Fibroblast of pulmonary artery (primary cell): ENCODE measurements around the gene CACNA1C.

Source experiments
- DNase-seq: peaks from one replicate; pipeline ENCODE4 v3.0.0-alpha.2; 2010; ENCODE audit warnings: low read depth
- H3K4me3 ChIP-seq: replicated peaks from 2 replicates; pipeline ENCODE4 v1.5.1; 2011; ENCODE audit warnings: low read depth, mild to moderate bottlenecking, control low read depth, low read length, moderate library complexity
- TF ChIP-seq, protein P1 (sequence below): IDR thresholded peaks from 2 replicates; pipeline ENCODE4 v1.5.1; 2011; ENCODE audit warnings: mild to moderate bottlenecking, control low read depth, low read length, inconsistent platforms; ENCODE audit errors: missing control alignments

The CACNA1C gene

DNA sequence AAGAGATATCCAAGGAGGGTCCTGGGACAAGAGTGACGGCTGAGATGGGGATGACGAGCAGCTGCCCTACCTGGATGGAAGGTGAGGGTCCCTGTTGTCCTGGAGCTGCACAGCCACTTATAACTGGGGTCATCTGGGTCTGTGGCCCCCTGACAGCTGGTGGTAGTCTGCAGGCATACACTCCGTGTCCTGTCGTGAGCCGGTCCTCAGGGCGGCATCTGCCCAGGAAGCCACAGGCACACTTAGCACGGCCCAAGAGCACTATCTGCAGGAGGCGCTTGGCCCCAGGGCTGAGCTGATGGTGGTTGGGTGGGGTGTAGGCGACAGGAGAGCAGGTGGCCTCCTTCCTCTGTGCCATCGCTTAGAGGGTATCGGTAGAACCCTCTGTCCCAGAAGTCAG, 248.1 kb downstream of the CACNA1C start:
- TF ChIP-seq, protein P1, sequence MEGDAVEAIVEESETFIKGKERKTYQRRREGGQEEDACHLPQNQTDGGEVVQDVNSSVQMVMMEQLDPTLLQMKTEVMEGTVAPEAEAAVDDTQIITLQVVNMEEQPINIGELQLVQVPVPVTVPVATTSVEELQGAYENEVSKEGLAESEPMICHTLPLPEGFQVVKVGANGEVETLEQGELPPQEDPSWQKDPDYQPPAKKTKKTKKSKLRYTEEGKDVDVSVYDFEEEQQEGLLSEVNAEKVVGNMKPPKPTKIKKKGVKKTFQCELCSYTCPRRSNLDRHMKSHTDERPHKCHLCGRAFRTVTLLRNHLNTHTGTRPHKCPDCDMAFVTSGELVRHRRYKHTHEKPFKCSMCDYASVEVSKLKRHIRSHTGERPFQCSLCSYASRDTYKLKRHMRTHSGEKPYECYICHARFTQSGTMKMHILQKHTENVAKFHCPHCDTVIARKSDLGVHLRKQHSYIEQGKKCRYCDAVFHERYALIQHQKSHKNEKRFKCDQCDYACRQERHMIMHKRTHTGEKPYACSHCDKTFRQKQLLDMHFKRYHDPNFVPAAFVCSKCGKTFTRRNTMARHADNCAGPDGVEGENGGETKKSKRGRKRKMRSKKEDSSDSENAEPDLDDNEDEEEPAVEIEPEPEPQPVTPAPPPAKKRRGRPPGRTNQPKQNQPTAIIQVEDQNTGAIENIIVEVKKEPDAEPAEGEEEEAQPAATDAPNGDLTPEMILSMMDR, result no peak
- no peak overlapping the region for H3K4me3 ChIP-seq
- no peak for DNase-seq

DNA sequence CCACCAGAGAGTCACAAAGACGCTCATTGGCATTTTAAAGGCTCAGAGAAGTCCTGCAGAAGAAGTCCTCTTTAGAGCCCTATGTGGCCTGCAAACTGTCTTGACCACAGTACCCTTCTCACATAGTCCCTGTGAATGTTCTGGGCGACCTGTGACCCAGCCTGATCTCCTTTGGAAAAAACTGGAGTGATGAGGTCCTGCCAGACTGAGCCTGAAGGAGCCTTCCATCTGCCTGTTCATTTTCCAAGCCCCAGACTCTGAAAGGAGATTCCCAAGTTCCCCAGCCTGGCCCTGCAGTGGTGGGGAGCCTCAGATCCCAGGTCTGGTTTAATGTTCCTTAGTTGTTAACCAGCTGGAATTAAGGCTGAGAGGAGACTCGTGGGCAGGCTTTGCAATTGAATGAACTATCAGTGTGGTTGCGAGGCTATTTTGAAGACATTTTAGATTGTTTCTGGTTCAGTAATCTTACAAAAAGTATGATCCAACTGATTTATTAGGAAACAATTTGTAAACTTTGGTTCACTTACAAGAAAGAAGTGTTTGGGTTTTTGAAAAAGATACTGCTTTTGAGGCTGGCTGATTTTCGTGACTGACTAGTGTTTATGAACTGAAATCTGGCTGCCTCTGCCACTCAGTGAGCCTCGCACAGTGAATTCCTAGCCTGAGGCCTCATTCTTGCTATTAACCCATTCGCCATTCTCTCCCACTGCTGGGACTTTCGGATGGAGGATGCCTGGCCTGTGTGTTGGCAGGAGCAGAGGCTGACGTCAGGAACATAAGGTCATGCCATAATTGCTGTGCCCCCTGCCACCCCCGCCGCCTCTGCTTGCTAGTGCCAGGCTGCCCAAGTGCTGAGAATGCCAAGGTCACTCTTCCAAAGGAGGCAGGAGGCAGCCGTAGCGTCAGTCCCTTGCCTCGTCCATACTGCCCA, 249.0 kb downstream of the CACNA1C start:
- no peak overlapping the region for H3K4me3 ChIP-seq
- TF ChIP-seq, protein P1, result no peak

DNA sequence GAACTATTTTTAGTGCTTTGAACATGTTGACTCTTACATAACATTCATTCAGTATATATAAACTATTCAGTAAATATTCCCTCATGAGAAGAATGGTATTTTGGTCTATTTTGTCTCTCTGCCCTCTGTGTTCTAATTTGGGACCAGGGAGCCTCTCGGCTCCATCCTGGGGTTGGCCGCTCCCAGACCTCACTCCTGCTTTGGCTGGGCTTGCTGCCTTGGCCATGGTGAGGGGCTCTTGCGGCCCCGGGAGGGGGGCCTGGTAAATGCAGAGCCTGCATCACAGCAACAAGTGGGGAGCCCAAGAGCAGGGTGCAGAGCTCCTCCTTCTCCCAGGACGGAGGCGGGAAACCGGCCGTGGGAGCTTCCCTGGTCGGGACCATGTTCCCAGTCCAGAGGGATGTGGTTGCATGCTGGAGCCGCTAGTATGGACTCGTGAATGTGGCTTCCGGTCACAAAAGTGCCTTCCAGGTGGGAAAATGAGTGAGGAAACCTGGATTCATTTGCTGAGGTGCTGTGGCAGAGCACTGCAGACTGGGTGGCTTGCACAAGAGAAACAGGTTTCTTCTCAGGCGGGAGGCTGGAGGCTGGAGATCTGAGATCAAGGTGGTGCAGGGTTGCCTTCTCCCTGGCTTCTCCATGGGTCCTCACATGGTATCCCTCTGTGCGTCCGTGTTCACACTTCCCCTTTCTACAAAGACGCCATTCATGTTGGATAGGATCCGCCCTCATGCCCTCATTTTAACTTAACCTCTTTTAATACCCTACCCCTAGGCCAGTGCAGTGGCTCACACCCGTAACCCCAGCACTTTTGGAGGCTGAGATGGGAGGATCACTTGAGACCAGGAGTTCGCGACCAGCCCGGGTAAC, 250.2 kb downstream of the CACNA1C start:
- TF ChIP-seq, protein P1, result no peak
- no peak overlapping the region for H3K4me3 ChIP-seq
- DNase-seq, result no peak

More for the DNA sequence above, 249.0 kb downstream of the CACNA1C start:
- no peak for DNase-seq

DNA sequence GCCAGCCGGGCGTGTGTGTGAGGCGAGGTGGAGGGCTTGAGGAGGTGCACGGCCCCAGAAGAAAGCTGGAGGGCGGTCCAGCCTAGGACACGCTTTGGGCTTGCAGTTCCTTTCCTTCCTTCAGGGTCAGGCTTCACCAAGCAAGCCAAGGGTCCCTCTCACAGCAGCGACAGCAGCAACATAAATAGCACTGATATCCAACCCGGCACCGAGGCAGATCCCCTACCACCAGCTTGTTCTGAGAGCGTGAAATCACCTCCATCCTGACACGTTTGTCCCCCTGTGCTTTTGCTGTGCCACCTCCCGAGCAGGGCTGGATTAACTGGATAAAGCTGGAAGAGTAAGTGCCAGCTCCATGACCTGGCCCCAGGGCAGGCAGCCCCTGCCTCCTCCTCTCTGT, 251.4 kb downstream of the CACNA1C start:
- no peak overlapping the region for H3K4me3 ChIP-seq
- TF ChIP-seq, protein P1, result no peak
- DNase-seq, result no peak

DNA sequence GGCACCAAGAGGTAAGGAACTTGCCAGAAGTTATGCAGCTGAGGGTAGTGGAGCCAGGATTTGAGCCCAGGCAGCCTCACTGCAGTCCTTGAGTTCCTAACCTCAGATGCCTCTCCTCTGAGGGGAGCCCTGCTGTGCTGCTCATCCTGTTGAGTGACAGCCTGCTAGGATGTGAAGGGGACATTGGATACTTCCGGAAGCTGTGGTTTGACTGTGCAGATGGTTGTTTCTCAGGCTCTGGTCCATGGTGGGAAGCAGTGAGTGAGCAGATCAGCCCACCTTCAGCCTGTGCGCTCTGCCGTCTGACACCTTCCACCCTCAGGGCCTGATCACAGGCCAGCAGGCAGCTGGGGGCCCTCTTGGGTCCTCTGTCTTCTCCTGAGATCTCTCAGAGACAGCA, 253.2 kb downstream of the CACNA1C start:
- TF ChIP-seq, protein P1, result no peak
- no peak for DNase-seq
- no peak overlapping the region for H3K4me3 ChIP-seq

DNA sequence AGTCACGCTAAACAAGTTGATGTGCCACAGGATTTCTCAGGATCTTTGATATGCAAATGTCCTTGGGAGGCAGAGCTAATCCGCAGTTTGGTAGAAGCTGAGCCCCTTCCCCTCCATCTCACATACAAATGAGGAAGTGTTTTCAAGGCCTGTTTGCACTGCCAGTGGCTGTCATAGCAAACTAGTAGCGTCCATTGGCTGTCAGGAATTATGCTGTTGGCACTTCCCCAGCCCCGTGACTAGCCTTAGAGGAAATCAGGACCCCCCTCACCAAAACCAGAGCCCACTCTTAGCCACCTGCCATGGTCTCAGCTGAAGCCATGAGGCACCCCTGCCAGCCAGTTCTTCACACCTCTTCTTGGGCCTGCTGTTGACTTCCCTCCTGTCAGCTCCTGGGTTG, 253.9 kb downstream of the CACNA1C start:
- TF ChIP-seq, protein P1, result no peak
- no peak for DNase-seq
- H3K4me3 ChIP-seq, result no peak overlapping the region
